Measurements from ENCODE around the gene SUPT20H. TPM values are rescaled to one million over a fixed set of nuclear protein-coding genes. Genes with fewer than 3 reads are reported as not detected.

SUPT20H gene
- total RNA-seq, 1 experiment from 2014 or later: 42.9 TPM

- TF ChIP-seq ZBTB33 (IDR thresholded peaks at IDR 0.05; ENCODE audit: extremely low read depth, insufficient replicate concordance, low read length) (no peak), FOSL1 (IDR thresholded peaks at IDR 0.05; ENCODE audit: low read depth) (no peak)
Observed at GRCh38 chr13:37106642-37107041, 47.2 kb upstream of the SUPT20H start (continued).

- H3K27me3 ChIP-seq (ENCODE audit: insufficient read depth, low read length): peaks cover 14% of the 10 kb centered on the region
- H3K79me2 ChIP-seq (ENCODE audit: insufficient read depth, low read length): no peaks in the 10 kb centered on the region
- no peak within 1 kb of the TSS for H3K4me2 ChIP-seq (ENCODE audit: low read length)
- H2AFZ ChIP-seq (ENCODE audit: low read depth, low read length, poor library complexity, severe bottlenecking): no peak within 1 kb of the TSS
- H3K4me1 ChIP-seq (ENCODE audit: control insufficient read depth in 1 of 2, insufficient read depth in 2 of 2, low read length in 2 of 2): no peaks in the 10 kb centered on the region
- no peak within 1 kb of the TSS for H3K9ac ChIP-seq (ENCODE audit: low read length)
- ChIA-PET RAD21 (ENCODE audit: low non-redundant PET in 1 of 2, low total read pairs in 2 of 2, uncharacterized antibody in 2 of 2, unreplicated experiment in 2 of 2) (no interaction called here), CTCF (no interaction called here), POLR2A (no interaction called here)
- no peaks in the 10 kb centered on the region for H3K36me3 ChIP-seq (ENCODE audit: control insufficient read depth in 1 of 2, insufficient read depth in 2 of 2, low read length in 2 of 2)
- no peaks in the 10 kb centered on the region for H4K20me1 ChIP-seq (ENCODE audit: insufficient read depth)
- intact Hi-C loops (cut with micrococcal nuclease): loop anchor here (10.0 kb wide), 1 partner anchor 1480 kb away; no protein-coding TSS in a partner anchor
- H3K4me3 ChIP-seq (replicated peaks in 1 of 2; ENCODE audit: low read depth in 1 of 2, low read length in 2 of 2): no peak within 1 kb of the TSS
- no peak for TF ChIP-seq YY1 (IDR thresholded peaks at IDR 0.05; ENCODE audit: extremely low read depth, insufficient replicate concordance, low read depth, low read length)
- H3K9me2 ChIP-seq (ENCODE audit: insufficient read depth): no peaks in the 10 kb centered on the region
- DNase-seq (ENCODE audit: low read depth, low spot score): no peak
- BruUV-seq (replicated peaks): no TSS peak
- ATAC-seq: no peak
- H3K9me3 ChIP-seq (ENCODE audit: control insufficient read depth in 1 of 2, insufficient read depth in 1 of 2, low read depth in 1 of 2, low read length in 2 of 2): no peaks in the 10 kb centered on the region
- no peak within 1 kb of the TSS for H3K27ac ChIP-seq (ENCODE audit: low read depth, low read length)
Observed at GRCh38 chr13:37105251-37105714, 45.8 kb upstream of the SUPT20H start, which contains the start of gene CSNK1A1L. Gene CSNK1A1L (minus strand): TSS chr13:37105664. CDS start chr13:37105256, 408 bp downstream.

- no peak for DNase-seq (ENCODE audit: low read depth, low spot score)
- Histone ChIP-seq H3K4me2 (ENCODE audit: low read length) (no peak overlapping the region), H3K9me2 (ENCODE audit: insufficient read depth) (no peaks in the 10 kb centered on the region), H3K27me3 (ENCODE audit: insufficient read depth, low read length) (peaks cover 38% of the 10 kb centered on the region), H3K27ac (ENCODE audit: low read depth, low read length) (no peak overlapping the region), H4K20me1 (ENCODE audit: insufficient read depth) (no peaks in the 10 kb centered on the region), H3K9me3 (ENCODE audit: control insufficient read depth in 1 of 2, insufficient read depth in 1 of 2, low read depth in 1 of 2, low read length in 2 of 2) (no peaks in the 10 kb centered on the region), H3K4me1 (ENCODE audit: control insufficient read depth in 1 of 2, insufficient read depth in 2 of 2, low read length in 2 of 2) (no peaks in the 10 kb centered on the region), H3K79me2 (ENCODE audit: insufficient read depth, low read length) (no peaks in the 10 kb centered on the region), H3K9ac (ENCODE audit: low read length) (no peak overlapping the region), H3K36me3 (ENCODE audit: control insufficient read depth in 1 of 2, insufficient read depth in 2 of 2, low read length in 2 of 2) (no peaks in the 10 kb centered on the region), H3K4me3 (replicated peaks in 1 of 2; ENCODE audit: low read depth in 1 of 2, low read length in 2 of 2) (no peak overlapping the region), H2AFZ (ENCODE audit: low read depth, low read length, poor library complexity, severe bottlenecking) (no peak overlapping the region)
- BruUV-seq (replicated peaks): no TSS peak
- ChIA-PET CTCF (no interaction called here), RAD21 (ENCODE audit: low non-redundant PET in 1 of 2, low total read pairs in 2 of 2, uncharacterized antibody in 2 of 2, unreplicated experiment in 2 of 2) (no interaction called here), POLR2A (no interaction called here)
- TF ChIP-seq EZH2 (IDR thresholded peaks at IDR 0.05) (no peak), FOSL1 (IDR thresholded peaks at IDR 0.05; ENCODE audit: low read depth) (no peak), EGR1 (IDR thresholded peaks at IDR 0.05; ENCODE audit: low read depth) (no peak), ZBTB33 (IDR thresholded peaks at IDR 0.05; ENCODE audit: extremely low read depth, insufficient replicate concordance, low read length) (no peak), RAD21 (IDR thresholded peaks at IDR 0.05; ENCODE audit: low read depth) (no peak)
- intact Hi-C loops (cut with micrococcal nuclease): loop anchor here (10.0 kb wide), 1 partner anchor 1482 kb away; no protein-coding TSS in a partner anchor
- ATAC-seq: no peak
Observed at GRCh38 chr13:37102896-37103295, 43.4 kb upstream of the SUPT20H start.
